HCT116 (cell line): Measurements from ENCODE around the gene TAAR6. TPM values are rescaled to one million over a fixed set of nuclear protein-coding genes. Genes with fewer than 3 reads are reported as not detected.

Experiments
- ATAC-seq: fragments of 200-7000 bp; cut with Tn5 transposase; 2 replicates; pipeline ENCODE4 v1.9.1; 2020; ENCODE audit warnings: mild to moderate bottlenecking, moderate library complexity
- BruUV-seq: library from RNA; stranded (reverse); fragments of 400-500 nt; replicated peaks from 2 replicates; lab custom pipeline; 2021; lab: Mats Ljungman, UMichigan
- CTCF ChIA-PET: fragments of 300-600 bp; sonication (Branson Sonifier 250); formaldehyde crosslinking; loops from one replicate; lab custom pipeline; 2021; ENCODE audit warnings: antibody characterized with exemption; lab: Charles Lee
- POLR2A ChIA-PET: fragments of 300-600, 350-600 bp; sonication (Branson Sonifier 250); formaldehyde crosslinking; loops from one replicate; lab custom pipeline; 2021; ENCODE audit warnings: antibody characterized with exemption; lab: Charles Lee
- RAD21 ChIA-PET, 2 experiments: fragments of 300-600 bp; sonication (Branson Sonifier 250); formaldehyde crosslinking; loops; one replicate each; lab custom pipeline; 2023; ENCODE audit warnings: low total read pairs in 2 of 2; ENCODE audit not compliant: uncharacterized antibody in 2 of 2, unreplicated experiment in 2 of 2, low non-redundant PET in 1 of 2; lab: Charles Lee
- DNase-seq: peaks from one replicate; pipeline ENCODE4 v3.0.0-alpha.2; 2010; ENCODE audit warnings: low read depth, low spot score
- H2AFZ ChIP-seq: fragments of 200-600 bp; shearing (Covaris generic), sonication (generic); 2 replicates; pipeline ENCODE4 v1.6.1; 2017; ENCODE audit warnings: low read depth, mixed run types, mixed read lengths, antibody characterized with exemption, low read length; ENCODE audit not compliant: poor library complexity, severe bottlenecking
- H3K27ac ChIP-seq: 2 replicates; pipeline ENCODE4 v1.5.1; 2012; ENCODE audit warnings: low read depth, low read length
- H3K27me3 ChIP-seq: fragments of 200-600 bp; sonication (generic); 2 replicates; pipeline ENCODE4 v1.6.1; 2016; ENCODE audit warnings: mixed run types, low read length, mixed read lengths; ENCODE audit not compliant: insufficient read depth
- H3K36me3 ChIP-seq, 2 experiments: fragments of 200-500 bp in 1 of 2; fragments of 200-600 bp in 1 of 2; sonication (Bioruptor generic) in 1 of 2; sonication (generic) in 1 of 2; 2 replicates each; pipeline versions ENCODE4 v1.5.1 to v1.6.1; 2014 to 2016; ENCODE audit warnings: low read length in 2 of 2, inconsistent platforms in 1 of 2, mixed read lengths in 1 of 2, mixed run types in 1 of 2; ENCODE audit not compliant: insufficient read depth in 2 of 2, control insufficient read depth in 1 of 2
- H3K4me1 ChIP-seq, 2 experiments: fragments of 200-600 bp in 1 of 2; sonication (generic) in 1 of 2; 2 replicates each; pipeline versions ENCODE4 v1.5.1 to v1.6.1; 2012 to 2017; ENCODE audit warnings: low read length in 2 of 2, inconsistent platforms in 1 of 2, mild to moderate bottlenecking in 1 of 2, mixed read lengths in 1 of 2, mixed run types in 1 of 2, moderate library complexity in 1 of 2; ENCODE audit not compliant: insufficient read depth in 2 of 2, control insufficient read depth in 1 of 2
- H3K4me2 ChIP-seq: fragments of 200-600 bp; sonication (generic); 2 replicates; pipeline ENCODE4 v1.6.1; 2017; ENCODE audit warnings: mixed run types, low read length, mixed read lengths
- H3K4me3 ChIP-seq, 2 experiments: fragments of 200-600 bp in 1 of 2; sonication (generic) in 1 of 2; replicated peaks in 1 of 2; 2 replicates each; pipeline ENCODE4 v1.5.1; 2011 to 2016; ENCODE audit warnings: low read length in 2 of 2, control low read depth in 1 of 2, low read depth in 1 of 2, mild to moderate bottlenecking in 1 of 2, mixed read lengths in 1 of 2, mixed run types in 1 of 2
- H3K79me2 ChIP-seq: fragments of 200-600 bp; sonication (generic); 2 replicates; pipeline ENCODE4 v1.6.1; 2017; ENCODE audit warnings: mild to moderate bottlenecking, mixed run types, low read length, moderate library complexity, mixed read lengths; ENCODE audit not compliant: insufficient read depth
- H3K9ac ChIP-seq: fragments of 200-600 bp; sonication (generic); 2 replicates; pipeline ENCODE4 v1.6.1; 2016; ENCODE audit warnings: low read length, mixed read lengths
- H3K9me2 ChIP-seq: fragments of 200-600 bp; sonication (generic), shearing (Covaris generic); 2 replicates; pipeline ENCODE4 v1.6.1; 2017; ENCODE audit warnings: mixed run types, mild to moderate bottlenecking, moderate library complexity; ENCODE audit not compliant: insufficient read depth
- H3K9me3 ChIP-seq, 2 experiments: fragments of 200-500 bp in 1 of 2; fragments of 200-600 bp in 1 of 2; sonication (Bioruptor generic) in 1 of 2; sonication (generic) in 1 of 2; 2 replicates each; pipeline ENCODE4 v1.6.1; 2014 to 2017; ENCODE audit warnings: low read length in 2 of 2, mixed read lengths in 2 of 2, inconsistent platforms in 1 of 2, low read depth in 1 of 2, mild to moderate bottlenecking in 1 of 2, mixed run types in 1 of 2, moderate library complexity in 1 of 2; ENCODE audit not compliant: control insufficient read depth in 1 of 2, insufficient read depth in 1 of 2
- H4K20me1 ChIP-seq: fragments of 200-600 bp; sonication (generic), shearing (Covaris generic); 2 replicates; pipeline ENCODE4 v1.6.1; 2017; ENCODE audit warnings: mixed run types, mild to moderate bottlenecking, moderate library complexity; ENCODE audit not compliant: insufficient read depth
- ATF3 ChIP-seq: IDR thresholded peaks from 2 replicates; pipeline ENCODE4 v1.6.1; 2012
- CBX3 ChIP-seq: IDR thresholded peaks from 2 replicates; pipeline ENCODE4 v1.6.1; 2012; ENCODE audit warnings: low read depth
- CTCF ChIP-seq, 3 experiments: fragments of 200-600 bp in 1 of 3; sonication (generic) in 1 of 3; IDR thresholded peaks in 2 of 3; conservative IDR thresholded peaks in 1 of 3; 2 replicates each; pipeline ENCODE4 v1.5.1; 2012 to 2017; ENCODE audit warnings: low read depth in 2 of 3, low read length in 2 of 3, antibody characterized with exemption in 1 of 3, borderline replicate concordance in 1 of 3, control low read depth in 1 of 3, mild to moderate bottlenecking in 1 of 3, mixed read lengths in 1 of 3, mixed run types in 1 of 3, moderate library complexity in 1 of 3; ENCODE audit not compliant: insufficient read depth in 1 of 3
- EZH2phosphoT487 ChIP-seq: fragments of 200-600 bp; IDR thresholded peaks from 2 replicates; pipeline ENCODE4 v1.6.1; 2018; ENCODE audit warnings: antibody characterized with exemption, borderline replicate concordance
- FOSL1 ChIP-seq: IDR thresholded peaks from 2 replicates; pipeline ENCODE4 v1.6.1; 2012; ENCODE audit warnings: low read depth
- JUND ChIP-seq: IDR thresholded peaks from 2 replicates; pipeline ENCODE4 v1.6.1; 2012
- POLR2AphosphoS5 ChIP-seq: IDR thresholded peaks from 2 replicates; pipeline ENCODE4 v1.6.1; 2011; ENCODE audit warnings: mild to moderate bottlenecking, low read depth, low read length, moderate library complexity
- RAD21 ChIP-seq: IDR thresholded peaks from 2 replicates; pipeline ENCODE4 v1.6.1; 2012; ENCODE audit warnings: low read depth, mild to moderate bottlenecking
- SRF ChIP-seq: IDR thresholded peaks from 2 replicates; pipeline ENCODE4 v1.6.1; 2012; ENCODE audit warnings: low read depth
- TCF7L2 ChIP-seq: IDR thresholded peaks from 2 replicates; pipeline ENCODE4 v1.7.0; 2011; ENCODE audit warnings: borderline replicate concordance, inconsistent platforms; ENCODE audit not compliant: insufficient read depth, insufficient read length; ENCODE audit errors: extremely low read depth
- ZBTB33 ChIP-seq: IDR thresholded peaks from 2 replicates; pipeline ENCODE4 v1.6.1; 2011; ENCODE audit warnings: mild to moderate bottlenecking, low read length, moderate library complexity; ENCODE audit not compliant: insufficient replicate concordance; ENCODE audit errors: extremely low read depth
- ZFX ChIP-seq: fragments of 450-650 bp; IDR thresholded peaks from 2 replicates; pipeline ENCODE4 v1.6.1; 2017
- ZNF274 ChIP-seq: fragments of 200-500 bp; sonication (Bioruptor generic); IDR thresholded peaks from 2 replicates; pipeline ENCODE4 v1.6.1; 2014; ENCODE audit warnings: mild to moderate bottlenecking, low read depth, low read length, inconsistent platforms
- intact Hi-C: fragments of 100-400 bp; cut with micrococcal nuclease; formaldehyde crosslinking; loops from 2 replicates; pipeline ENCODE4 v1.10.0; 2022
- total RNA-seq: library from RNA; stranded (reverse); gene quantifications from one replicate; pipeline ENCODE4 v1.2.1, GENCODE V29; 2021; ENCODE audit not compliant: unreplicated experiment

TAAR6 gene
- total RNA-seq, 1 experiment from 2014 or later: not detected

GRCh38 chr6:132537145-132537544, 33.0 kb upstream of the TAAR6 start:
- Histone ChIP-seq H3K9me2 (no peaks in the 10 kb centered on the region), H2AFZ (no peak overlapping the region), H3K4me2 (no peak overlapping the region), H3K36me3 (no peaks in the 10 kb centered on the region), H3K9ac (no peak overlapping the region), H3K9me3 (no peaks in the 10 kb centered on the region), H3K4me3 (no peak overlapping the region), H4K20me1 (no peaks in the 10 kb centered on the region), H3K79me2 (no peaks in the 10 kb centered on the region), H3K4me1 (no peaks in the 10 kb centered on the region), H3K27ac (no peak overlapping the region), H3K27me3 (no peaks in the 10 kb centered on the region)
- RAD21 ChIA-PET: no interaction called here
- no TSS peak for BruUV-seq
- no peak for ATAC-seq
- intact Hi-C loops: no loop called here
- POLR2A ChIA-PET: no interaction called here
- no peak for DNase-seq
- CTCF ChIA-PET: no interaction called here
- no peak for TF ChIP-seq FOSL1
- TF ChIP-seq CTCF (IDR thresholded peaks at IDR 0.05 in 2 of 3, conservative IDR thresholded peaks at IDR 0.05 in 1 of 3; ENCODE audit: borderline replicate concordance in 1 of 3, insufficient read depth in 1 of 3, low read depth in 2 of 3, low read length in 2 of 3): no peak
- no peak for TF ChIP-seq POLR2AphosphoS5
- TF ChIP-seq JUND: no peak
- TF ChIP-seq TCF7L2: no peak
- no peak for TF ChIP-seq EZH2phosphoT487
- TF ChIP-seq SRF: no peak
- no peak for TF ChIP-seq ZBTB33
- no peak for TF ChIP-seq ZFX
- TF ChIP-seq ZNF274: no peak
- TF ChIP-seq CBX3: no peak
- TF ChIP-seq RAD21: no peak
- no peak for TF ChIP-seq ATF3
